ENCODE results near the gene CRMP1. TPM values are rescaled to one million over a fixed set of nuclear protein-coding genes. Genes with fewer than 3 reads are reported as not detected.

Gene CRMP1
- total and polyA plus RNA-seq, 3 donors from 2014 or later = 5.0 to 9.4 (median 8.9) TPM

DNA sequence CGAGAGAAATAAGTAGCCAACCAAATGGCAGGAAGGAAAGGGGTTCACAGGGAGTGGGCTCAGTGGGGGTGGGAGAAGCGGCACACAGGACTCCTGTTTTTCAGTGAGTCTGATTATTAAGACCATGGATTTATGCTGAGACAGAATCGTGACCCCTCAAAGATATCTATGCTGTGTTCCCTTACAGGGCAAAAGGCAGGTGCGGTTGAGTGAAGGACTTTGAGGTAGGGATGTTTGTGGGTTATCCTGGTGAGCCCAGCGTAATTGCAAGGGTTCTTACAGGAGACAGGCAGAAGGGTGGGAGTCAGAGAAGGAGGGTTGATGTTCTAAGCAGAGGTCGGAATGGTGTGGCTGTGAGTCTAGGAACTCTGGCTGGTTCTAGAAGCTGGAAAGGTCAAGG is 108.9 kb downstream of the CRMP1 start:
- Histone ChIP-seq H3K4me3 (no peak overlapping the region), H3K27ac (no peak overlapping the region), H3K9me3 (no peaks in the 10 kb centered on the region), H3K36me3 (ENCODE audit: low read depth, missing control alignments) (no peaks in the 10 kb centered on the region), H3K27me3 (no peaks in the 10 kb centered on the region), H3K4me1 (peaks cover 7% of the 10 kb centered on the region)
- no peak for DNase-seq
- TF ChIP-seq, protein P1, sequence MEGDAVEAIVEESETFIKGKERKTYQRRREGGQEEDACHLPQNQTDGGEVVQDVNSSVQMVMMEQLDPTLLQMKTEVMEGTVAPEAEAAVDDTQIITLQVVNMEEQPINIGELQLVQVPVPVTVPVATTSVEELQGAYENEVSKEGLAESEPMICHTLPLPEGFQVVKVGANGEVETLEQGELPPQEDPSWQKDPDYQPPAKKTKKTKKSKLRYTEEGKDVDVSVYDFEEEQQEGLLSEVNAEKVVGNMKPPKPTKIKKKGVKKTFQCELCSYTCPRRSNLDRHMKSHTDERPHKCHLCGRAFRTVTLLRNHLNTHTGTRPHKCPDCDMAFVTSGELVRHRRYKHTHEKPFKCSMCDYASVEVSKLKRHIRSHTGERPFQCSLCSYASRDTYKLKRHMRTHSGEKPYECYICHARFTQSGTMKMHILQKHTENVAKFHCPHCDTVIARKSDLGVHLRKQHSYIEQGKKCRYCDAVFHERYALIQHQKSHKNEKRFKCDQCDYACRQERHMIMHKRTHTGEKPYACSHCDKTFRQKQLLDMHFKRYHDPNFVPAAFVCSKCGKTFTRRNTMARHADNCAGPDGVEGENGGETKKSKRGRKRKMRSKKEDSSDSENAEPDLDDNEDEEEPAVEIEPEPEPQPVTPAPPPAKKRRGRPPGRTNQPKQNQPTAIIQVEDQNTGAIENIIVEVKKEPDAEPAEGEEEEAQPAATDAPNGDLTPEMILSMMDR (IDR thresholded peaks at IDR 0.05) = no peak
- no peak for TF ChIP-seq POLR2A (IDR thresholded peaks at IDR 0.05)
- intact Hi-C loops (cut with DNase I; ENCODE audit: low total_unique reads) = no loop called here
- 89 to 92% methylated on average over 6 of the region's 6 CpGs for WGBS, 2 donors

DNA sequence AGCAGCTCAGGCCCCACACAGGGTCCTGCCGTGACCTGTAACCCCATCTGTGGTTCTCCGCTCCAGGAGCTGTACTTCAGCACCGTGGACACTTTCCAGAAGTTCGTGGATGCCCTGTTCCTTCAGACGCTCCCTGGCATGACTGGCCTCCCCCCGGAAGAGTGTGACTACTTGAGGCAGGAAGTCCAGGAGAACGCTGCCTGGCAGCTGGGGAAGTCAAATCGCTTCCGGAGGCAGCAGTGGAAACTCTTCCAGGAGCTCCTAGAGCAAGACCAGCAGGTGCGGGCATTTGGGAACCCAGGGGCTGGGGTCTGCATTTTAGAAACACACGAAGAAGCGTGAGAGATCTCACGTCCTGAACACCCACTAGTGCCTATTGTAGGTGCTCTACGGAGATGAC is 109.4 kb downstream of the CRMP1 start:
- Histone ChIP-seq H3K4me3 (no peak overlapping the region), H3K27ac (no peak overlapping the region), H3K36me3 (ENCODE audit: low read depth, missing control alignments) (no peaks in the 10 kb centered on the region), H3K9me3 (no peaks in the 10 kb centered on the region), H3K27me3 (no peaks in the 10 kb centered on the region), H3K4me1 (peaks cover 7% of the 10 kb centered on the region)
- WGBS, 2 donors = 82 to 90% methylated on average over 14 of the region's 14 CpGs
- DNase-seq = no peak
- intact Hi-C loops (cut with DNase I; ENCODE audit: low total_unique reads) = no loop called here
- TF ChIP-seq, protein P1 (IDR thresholded peaks at IDR 0.05) = no peak
- TF ChIP-seq POLR2A (IDR thresholded peaks at IDR 0.05) = no peak

DNA sequence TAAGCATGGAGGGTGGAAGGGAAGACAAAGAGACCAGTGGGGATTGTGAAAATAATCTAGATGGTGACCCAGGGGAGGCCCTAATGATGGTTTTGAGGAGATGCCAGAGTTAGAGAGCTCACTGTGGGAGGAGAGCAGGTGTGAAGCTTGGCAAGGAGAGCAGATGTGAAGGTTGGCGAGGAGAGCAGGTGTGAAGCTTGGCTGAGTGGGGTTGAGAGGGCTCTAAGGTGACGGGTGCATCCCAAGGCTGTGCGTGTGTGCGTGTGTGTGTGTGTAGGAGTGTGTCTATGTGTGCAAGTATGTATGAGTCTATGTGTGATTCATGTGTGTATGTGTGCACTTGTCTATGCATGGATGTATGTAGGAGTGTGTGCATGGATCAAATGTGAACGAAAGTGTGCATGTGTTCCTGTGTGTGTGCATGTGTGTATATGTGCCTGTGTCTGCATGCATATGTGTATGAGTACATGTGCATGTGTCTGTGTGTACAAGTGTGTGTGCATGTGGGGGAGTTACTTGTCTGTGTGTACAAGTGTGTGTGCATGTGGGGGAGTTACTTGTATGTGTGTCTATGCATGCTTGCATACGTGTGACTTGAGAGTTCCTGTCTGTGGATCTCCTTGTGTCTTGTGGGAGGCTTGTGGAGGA is 109.9 kb downstream of the CRMP1 start:
- 93 to 94% methylated on average over 6 of the region's 6 CpGs for WGBS, 2 donors
- Histone ChIP-seq H3K27ac (no peak overlapping the region), H3K9me3 (no peaks in the 10 kb centered on the region), H3K36me3 (ENCODE audit: low read depth, missing control alignments) (no peaks in the 10 kb centered on the region), H3K27me3 (no peaks in the 10 kb centered on the region), H3K4me3 (no peak overlapping the region), H3K4me1 (peaks cover 7% of the 10 kb centered on the region)
- intact Hi-C loops (cut with DNase I; ENCODE audit: low total_unique reads) = no loop called here
- DNase-seq = no peak
- TF ChIP-seq POLR2A (IDR thresholded peaks at IDR 0.05) = no peak
- TF ChIP-seq, protein P1 (IDR thresholded peaks at IDR 0.05) = no peak

DNA sequence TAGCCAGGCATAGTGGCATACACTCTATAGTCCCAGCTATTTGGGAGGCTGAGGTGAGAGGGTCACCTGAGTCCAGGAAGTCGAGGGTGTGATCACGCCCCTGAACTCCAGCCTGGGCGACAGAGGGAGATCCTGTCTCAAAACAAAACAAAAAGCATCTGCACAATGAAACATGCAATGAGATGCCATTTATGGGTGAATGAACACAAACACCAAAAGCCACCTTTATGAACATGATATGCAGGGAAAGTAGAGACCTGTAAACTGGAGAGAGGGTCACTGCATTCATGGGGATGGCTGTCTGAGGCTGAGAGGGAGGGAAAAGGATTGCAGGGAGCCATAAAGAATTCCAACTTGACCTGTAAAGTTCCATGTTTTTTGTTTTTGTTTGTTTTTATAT is 111.2 kb downstream of the CRMP1 start:
- WGBS, 2 donors = 90 to 96% methylated on average over 3 of the region's 3 CpGs
- H3K4me3 ChIP-seq = no peak overlapping the region
- no peak overlapping the region for H3K27ac ChIP-seq
- no peaks in the 10 kb centered on the region for H3K36me3 ChIP-seq (ENCODE audit: low read depth, missing control alignments)
- DNase-seq = no peak
- no peak for TF ChIP-seq POLR2A (IDR thresholded peaks at IDR 0.05)
- TF ChIP-seq, protein P1 (IDR thresholded peaks at IDR 0.05) = no peak
- no peaks in the 10 kb centered on the region for H3K27me3 ChIP-seq
- peaks cover 7% of the 10 kb centered on the region for H3K4me1 ChIP-seq
- intact Hi-C loops (cut with DNase I; ENCODE audit: low total_unique reads) = no loop called here
- no peaks in the 10 kb centered on the region for H3K9me3 ChIP-seq

DNA sequence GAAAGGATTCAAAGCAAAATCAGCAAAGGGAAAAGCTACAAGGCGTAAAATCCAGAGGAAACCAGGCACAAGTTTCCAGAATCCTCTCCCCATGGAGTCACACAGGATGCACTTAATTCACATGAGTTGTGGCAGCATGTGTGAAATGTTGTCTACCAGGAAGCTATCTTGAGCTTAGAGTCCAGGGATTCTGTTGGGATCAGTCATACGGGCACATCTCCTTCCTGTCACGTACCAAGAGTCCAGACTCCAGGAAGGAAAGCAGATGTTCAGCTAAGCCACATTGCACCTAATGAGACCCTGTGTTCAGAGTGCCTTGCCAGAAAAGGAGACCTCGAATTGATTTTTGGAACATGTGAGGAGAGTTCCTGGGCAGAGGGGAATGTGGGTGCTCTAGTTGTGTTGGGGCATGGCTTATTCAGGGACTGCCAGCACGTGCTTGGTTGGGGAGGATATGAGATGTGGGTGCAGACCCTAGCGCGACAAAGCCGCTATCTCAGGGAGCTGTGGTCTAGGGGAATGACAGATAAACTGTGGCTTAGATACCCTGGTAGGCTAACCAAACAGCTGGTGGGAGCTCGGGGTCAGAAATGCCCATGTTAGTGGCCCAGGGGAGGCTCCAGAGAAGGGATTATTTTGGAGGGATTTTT is 111.9 kb downstream of the CRMP1 start:
- DNase-seq = no peak
- Histone ChIP-seq H3K27ac (no peak overlapping the region), H3K4me3 (no peak overlapping the region), H3K27me3 (no peaks in the 10 kb centered on the region), H3K4me1 (peaks cover 6% of the 10 kb centered on the region), H3K36me3 (ENCODE audit: low read depth, missing control alignments) (no peaks in the 10 kb centered on the region), H3K9me3 (no peaks in the 10 kb centered on the region)
- 88 to 92% methylated on average over 9 of the region's 9 CpGs for WGBS, 2 donors
- TF ChIP-seq POLR2A (IDR thresholded peaks at IDR 0.05) = no peak
- intact Hi-C loops (cut with DNase I; ENCODE audit: low total_unique reads) = no loop called here
